Hepatocyte (in vitro differentiated cells): ENCODE results near the gene SPATC1L.

Experiments
- CTCF ChIP-seq: fragments of 200-600 bp; sonication (generic); IDR thresholded peaks from 2 replicates; pipeline ENCODE4 v1.5.1; 2016; ENCODE audit warnings: antibody characterized with exemption, mild to moderate bottlenecking; ENCODE audit not compliant: poor library complexity
- EZH2 ChIP-seq: fragments of 200-600 bp; sonication (generic); IDR thresholded peaks from 2 replicates; pipeline ENCODE4 v1.6.1; 2016; ENCODE audit warnings: antibody characterized with exemption, mild to moderate bottlenecking, borderline replicate concordance
- EZH2phosphoT487 ChIP-seq: fragments of 200-600 bp; sonication (generic); IDR thresholded peaks from one replicate; pipeline ENCODE4 v1.6.1; 2018; ENCODE audit warnings: antibody characterized with exemption, mild to moderate bottlenecking, low read depth, moderate library complexity; ENCODE audit not compliant: unreplicated experiment, severe bottlenecking

- TF ChIP-seq CTCF (no peak), EZH2phosphoT487 (no peak), EZH2 (no peak)
Observed at GRCh38 chr21:46128933-46129571, 55.2 kb downstream of the SPATC1L start.
